H9 (cell line): Measurements from ENCODE around the gene USP7. TPM values are rescaled to one million over a fixed set of nuclear protein-coding genes. Genes with fewer than 3 reads are reported as not detected.
"Not testable (repeated sequence)": the region's sequence is repeated elsewhere in the genome, so short reads cannot be mapped to it uniquely, and the experiment has no call there.

Experiments used
- DNase-seq: peaks from one replicate; pipeline ENCODE4 v3.0.0-alpha.2; 2017
- H2AFZ ChIP-seq: one replicate; pipeline ENCODE4 v1.6.1; 2013; ENCODE audit warnings: mild to moderate bottlenecking, low read length, control low read depth, moderate library complexity
- H2AK5ac ChIP-seq: 2 replicates; pipeline ENCODE4 v1.6.1; 2013; ENCODE audit warnings: low read length, control low read depth, mixed read lengths; ENCODE audit not compliant: insufficient read length
- H2BK120ac ChIP-seq: one replicate; pipeline ENCODE4 v1.6.1; 2013; ENCODE audit warnings: low read depth, mild to moderate bottlenecking, low read length, control low read depth, inconsistent platforms; ENCODE audit not compliant: poor library complexity, severe bottlenecking
- H2BK12ac ChIP-seq: 2 replicates; pipeline ENCODE4 v1.6.1; 2013; ENCODE audit warnings: low read length, control low read depth, mixed read lengths, low read depth; ENCODE audit not compliant: insufficient read length
- H2BK15ac ChIP-seq: 2 replicates; pipeline ENCODE4 v1.6.1; 2013; ENCODE audit warnings: low read depth, low read length, control low read depth
- H2BK20ac ChIP-seq: one replicate; pipeline ENCODE4 v1.6.1; 2013; ENCODE audit warnings: low read depth, mild to moderate bottlenecking, low read length, control low read depth, inconsistent platforms; ENCODE audit not compliant: poor library complexity, severe bottlenecking
- H2BK5ac ChIP-seq: 2 replicates; pipeline ENCODE4 v1.6.1; 2013; ENCODE audit warnings: low read length, control low read depth, mixed read lengths; ENCODE audit not compliant: insufficient read length
- H3K14ac ChIP-seq: 2 replicates; pipeline ENCODE4 v1.6.1; 2013; ENCODE audit warnings: low read length, control low read depth; ENCODE audit not compliant: insufficient read depth
- H3K18ac ChIP-seq: 2 replicates; pipeline ENCODE4 v1.6.1; 2013; ENCODE audit warnings: low read depth, mild to moderate bottlenecking, mixed read lengths, low read length, control low read depth; ENCODE audit not compliant: insufficient read length
- H3K23ac ChIP-seq: 2 replicates; pipeline ENCODE4 v1.6.1; 2013; ENCODE audit warnings: low read length, control low read depth, mixed read lengths, low read depth; ENCODE audit not compliant: insufficient read length
- H3K23me2 ChIP-seq: 2 replicates; pipeline ENCODE4 v1.6.1; 2013; ENCODE audit warnings: low read depth, mild to moderate bottlenecking, mixed read lengths, low read length, control low read depth; ENCODE audit not compliant: insufficient read length, poor library complexity, severe bottlenecking
- H3K27ac ChIP-seq: 2 replicates; pipeline ENCODE4 v1.5.1; 2013; ENCODE audit warnings: low read length, control low read depth, mixed read lengths, low read depth; ENCODE audit not compliant: insufficient read length
- H3K27me3 ChIP-seq: 2 replicates; pipeline ENCODE4 v1.6.1; 2013; ENCODE audit warnings: low read length, control low read depth, inconsistent platforms; ENCODE audit not compliant: insufficient read depth
- H3K4ac ChIP-seq: 2 replicates; pipeline ENCODE4 v1.6.1; 2013; ENCODE audit warnings: low read depth, mild to moderate bottlenecking, control low read depth, inconsistent platforms, low read length, moderate library complexity
- H3K4me1 ChIP-seq: 2 replicates; pipeline ENCODE4 v1.6.1; 2013; ENCODE audit warnings: low read length, control low read depth, inconsistent platforms; ENCODE audit not compliant: insufficient read depth
- H3K4me2 ChIP-seq: 2 replicates; pipeline ENCODE4 v1.6.1; 2013; ENCODE audit warnings: low read length, control low read depth, mixed read lengths; ENCODE audit not compliant: insufficient read length, insufficient read depth
- H3K56ac ChIP-seq: 2 replicates; pipeline ENCODE4 v1.6.1; 2013; ENCODE audit warnings: low read depth, mild to moderate bottlenecking, mixed read lengths, low read length, control low read depth; ENCODE audit not compliant: insufficient read length
- H3K79me1 ChIP-seq: 2 replicates; pipeline ENCODE4 v1.6.1; 2013; ENCODE audit warnings: low read depth, mild to moderate bottlenecking, moderate library complexity, low read length, control low read depth, inconsistent platforms; ENCODE audit not compliant: insufficient read depth, poor library complexity, severe bottlenecking
- H3K79me2 ChIP-seq: 2 replicates; pipeline ENCODE4 v1.6.1; 2013; ENCODE audit warnings: low read length, control low read depth, inconsistent platforms; ENCODE audit not compliant: insufficient read depth
- H3K9ac ChIP-seq: 2 replicates; pipeline ENCODE4 v1.6.1; 2013; ENCODE audit warnings: low read length, control low read depth, mixed read lengths; ENCODE audit not compliant: insufficient read length; ENCODE audit errors: extremely low read depth
- H3K9me3 ChIP-seq: one replicate; pipeline ENCODE4 v1.6.1; 2013; ENCODE audit warnings: low read depth, low read length, inconsistent platforms; ENCODE audit not compliant: control insufficient read depth
- H3T11ph ChIP-seq: one replicate; pipeline ENCODE4 v1.6.1; 2013; ENCODE audit warnings: mild to moderate bottlenecking, low read length, control low read depth, inconsistent platforms
- H4K20me1 ChIP-seq: one replicate; pipeline ENCODE4 v1.6.1; 2013; ENCODE audit not compliant: control insufficient read depth, insufficient read length, insufficient read depth
- H4K5ac ChIP-seq: 2 replicates; pipeline ENCODE4 v1.6.1; 2013; ENCODE audit warnings: low read depth, mild to moderate bottlenecking, mixed read lengths, low read length, control low read depth; ENCODE audit not compliant: insufficient read length
- H4K8ac ChIP-seq: replicated peaks from 2 replicates; pipeline ENCODE4 v1.6.1; 2013; ENCODE audit warnings: low read length, control low read depth, mixed read lengths, low read depth; ENCODE audit not compliant: insufficient read length
- H4K91ac ChIP-seq: 2 replicates; pipeline ENCODE4 v1.6.1; 2013; ENCODE audit warnings: low read depth, mild to moderate bottlenecking, moderate library complexity, mixed read lengths, low read length, control low read depth; ENCODE audit not compliant: insufficient read length
- H3K27ac Mint-ChIP-seq, 3 experiments: 2 replicates in 2 of 3; 3 replicates in 1 of 3; pipeline ENCODE4 v1.8.0; 2020 to 2021; ENCODE audit warnings: mixed read lengths in 3 of 3, mild to moderate bottlenecking in 1 of 3, moderate library complexity in 1 of 3
- H3K27me3 Mint-ChIP-seq: 2 replicates; pipeline ENCODE4 v1.8.0; 2021; ENCODE audit warnings: low read depth, mild to moderate bottlenecking, moderate library complexity, mixed read lengths
- H3K36me3 Mint-ChIP-seq, 3 experiments: 2 replicates in 2 of 3; 3 replicates in 1 of 3; pipeline ENCODE4 v1.8.0; 2020 to 2021; ENCODE audit warnings: low read depth in 3 of 3, mixed read lengths in 3 of 3; ENCODE audit not compliant: insufficient read depth in 1 of 3
- H3K4me1 Mint-ChIP-seq, 2 experiments: 2 replicates each; pipeline ENCODE4 v1.8.0; 2020; ENCODE audit warnings: mixed read lengths in 2 of 2
- H3K4me3 Mint-ChIP-seq, 2 experiments: 2 replicates in 1 of 2; 3 replicates in 1 of 2; pipeline ENCODE4 v1.8.0; 2020 to 2021; ENCODE audit warnings: mild to moderate bottlenecking in 2 of 2, mixed read lengths in 2 of 2, moderate library complexity in 1 of 2
- H3K9me3 Mint-ChIP-seq, 2 experiments: 2 replicates in 1 of 2; 3 replicates in 1 of 2; pipeline ENCODE4 v1.8.0; 2020; ENCODE audit warnings: mild to moderate bottlenecking in 2 of 2, mixed read lengths in 2 of 2, moderate library complexity in 1 of 2
- WGBS: extraction: QIAGEN DNeasy Blood & Tissue Kit; methylation state at CpG from one replicate; pipeline ENCODE4 v1.1.7; 2013; ENCODE audit warnings: missing lambda C conversion rate, low lambda C conversion rate, mixed read lengths; ENCODE audit not compliant: insufficient read length; ENCODE audit errors: extremely low coverage; 5-methylcytosine and 5-hydroxymethylcytosine counted together
- total RNA-seq: library from RNA; stranded (reverse); gene quantifications from 2 replicates; pipeline ENCODE4 v1.2.1, GENCODE V29; 2021

The USP7 gene
- total RNA-seq, 1 experiment from 2014 or later = 192 TPM

DNA sequence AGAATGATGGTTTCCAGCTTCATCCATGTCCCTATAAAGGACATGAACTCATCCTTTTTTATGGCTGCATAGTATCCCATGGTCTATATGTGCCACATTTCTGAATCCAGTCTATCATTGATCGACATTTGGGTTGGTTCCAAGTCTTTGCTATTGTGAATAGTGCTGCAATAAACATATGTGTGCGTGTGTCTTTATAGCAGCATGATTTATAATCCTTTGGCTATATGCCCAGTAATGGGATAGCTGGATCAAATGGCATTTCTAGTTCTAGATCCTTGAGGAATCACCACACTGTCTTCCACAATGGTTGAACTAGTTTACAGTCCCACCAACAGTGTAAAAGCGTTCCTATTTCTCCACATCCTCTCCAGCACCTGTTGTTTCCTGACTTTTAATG lies 12.5 kb upstream of the USP7 start:
- not testable (repeated sequence) for DNase-seq, H3K4me3 Mint-ChIP-seq
- no CpG with 5 or more reads among the region's 3 CpGs for WGBS

More for the DNA sequence above, 12.5 kb upstream of the USP7 start:
- not testable (repeated sequence) for H3K56ac ChIP-seq, H3K9me3 ChIP-seq, H2BK5ac ChIP-seq, H3K18ac ChIP-seq, H3K27ac Mint-ChIP-seq, H2BK120ac ChIP-seq, H3K27me3 ChIP-seq, H4K5ac ChIP-seq, H3K4me2 ChIP-seq, H2BK15ac ChIP-seq, H2BK20ac ChIP-seq, H3K14ac ChIP-seq, H3K27ac ChIP-seq, H3K79me2 ChIP-seq, H4K91ac ChIP-seq, H3K36me3 Mint-ChIP-seq, H2BK12ac ChIP-seq, H3K4me1 ChIP-seq, H3K23me2 ChIP-seq, H2AFZ ChIP-seq, H2AK5ac ChIP-seq, H3K79me1 ChIP-seq, H3T11ph ChIP-seq, H3K4me1 Mint-ChIP-seq, H3K9ac ChIP-seq, H4K20me1 ChIP-seq, H3K4ac ChIP-seq, H3K23ac ChIP-seq, H4K8ac ChIP-seq
- Mint-ChIP-seq H3K27me3 (peaks cover 18% of the 10 kb centered on the region), H3K9me3 (peaks cover 10 to 12% of the 10 kb centered on the region in 2 experiments; a peak in 4 of 5 replicates)
